CD4-positive, alpha-beta T cell (primary cell): ENCODE data around the gene INPP5D. TPM values are rescaled to one million over a fixed set of nuclear protein-coding genes. Genes with fewer than 3 reads are reported as not detected.

ENCODE experiments used
- ATAC-seq: fragments of 200-7000 bp; cut with Tn5 transposase; one replicate; pipeline ENCODE4 v1.10.0; 2022; ENCODE audit warnings: mild to moderate bottlenecking; ENCODE audit not compliant: poor library complexity
- CTCF ChIA-PET: fragments of 350-600 bp; sonication (Branson Sonifier 250); formaldehyde crosslinking; loops from one replicate; lab custom pipeline; 2021; ENCODE audit warnings: antibody characterized with exemption, inconsistent platforms; lab: Charles Lee
- POLR2A ChIA-PET: fragments of 350-600 bp; sonication (Branson Sonifier 250); formaldehyde crosslinking; loops from one replicate; lab custom pipeline; 2021; ENCODE audit warnings: antibody characterized with exemption, inconsistent platforms; lab: Charles Lee
- DNase-seq, 14 experiments: peaks; one replicate each; pipeline ENCODE4 v3.0.0-alpha.2; 2013 to 2020; ENCODE audit warnings: mixed read lengths in 2 of 14
- H3K27ac ChIP-seq, 2 donors: one replicate each; pipeline versions ENCODE4 v1.5.1 to v1.7.0; 2013; ENCODE audit warnings: low read length in 2 of 2, low read depth in 1 of 2, mild to moderate bottlenecking in 1 of 2
- H3K27me3 ChIP-seq, 2 experiments: 1 replicate in 1 of 2; 2 replicates in 1 of 2; pipeline versions ENCODE4 v1.6.1 to v1.7.0; 2013; ENCODE audit warnings: low read length in 2 of 2, control low read depth in 1 of 2, mild to moderate bottlenecking in 1 of 2, moderate library complexity in 1 of 2; ENCODE audit not compliant: insufficient read depth in 2 of 2, control insufficient read depth in 1 of 2
- H3K36me3 ChIP-seq: one replicate; pipeline ENCODE4 v1.6.1; 2013; ENCODE audit warnings: low read length, control low read depth; ENCODE audit not compliant: insufficient read depth
- H3K4me1 ChIP-seq: one replicate; pipeline ENCODE4 v1.6.1; 2013; ENCODE audit warnings: low read length, control low read depth; ENCODE audit not compliant: insufficient read depth
- H3K4me3 ChIP-seq: one replicate; pipeline ENCODE4 v1.5.1; 2013; ENCODE audit warnings: mild to moderate bottlenecking, low read length, moderate library complexity
- H3K9me3 ChIP-seq, 2 experiments: 1 replicate in 1 of 2; 2 replicates in 1 of 2; pipeline versions ENCODE4 v1.6.1 to v1.7.0; 2013; ENCODE audit warnings: low read length in 2 of 2, mild to moderate bottlenecking in 2 of 2, control low read depth in 1 of 2, moderate library complexity in 1 of 2; ENCODE audit not compliant: control insufficient read depth in 1 of 2, insufficient read depth in 1 of 2
- H3K27ac Mint-ChIP-seq: one replicate; pipeline ENCODE4 v1.8.0; 2020; ENCODE audit warnings: mixed read lengths
- H3K27me3 Mint-ChIP-seq: one replicate; pipeline ENCODE4 v1.8.0; 2021; ENCODE audit warnings: mixed read lengths
- H3K36me3 Mint-ChIP-seq: one replicate; pipeline ENCODE4 v1.8.0; 2021; ENCODE audit warnings: low read depth, mixed read lengths
- H3K4me1 Mint-ChIP-seq: one replicate; pipeline ENCODE4 v1.8.0; 2021; ENCODE audit warnings: low read depth, mixed read lengths
- H3K4me3 Mint-ChIP-seq: one replicate; pipeline ENCODE4 v1.8.0; 2020; ENCODE audit warnings: mild to moderate bottlenecking, mixed read lengths
- H3K9me3 Mint-ChIP-seq: one replicate; pipeline ENCODE4 v1.8.0; 2020; ENCODE audit warnings: mixed read lengths
- CTCF ChIP-seq: fragments of 200-600 bp; IDR thresholded peaks from one replicate; pipeline ENCODE4 v1.8.0; 2022; ENCODE audit warnings: antibody characterized with exemption, mild to moderate bottlenecking
- intact Hi-C, 2 experiments: fragments of 100-400 bp; cut with DNase I in 1 of 2; cut with micrococcal nuclease in 1 of 2; formaldehyde crosslinking; loops; one replicate each; pipeline versions ENCODE4 v1.15.1 to v1.9.0; 2023 to 2025; cut with DNase I, micrococcal nuclease
- total RNA-seq, 174 experiments: library from RNA in 2 of 174; stranded (reverse) in 2 of 174; gene quantifications; one replicate each; pipeline ENCODE4 v1.2.3 and lab custom pipeline; 2021 to 2026

Gene INPP5D
- total RNA-seq, 2 experiments from 2014 or later: 141 to 154 TPM

- CTCF ChIA-PET: interaction anchor here (2.2 kb wide), 1 partner anchor 24 kb away, joined by 4 read pairs; no protein-coding TSS in a partner anchor
- Mint-ChIP-seq H3K4me1 (peaks cover 83% of the 10 kb centered on the region), H3K9me3 (no peaks in the 10 kb centered on the region), H3K27me3 (no peaks in the 10 kb centered on the region), H3K27ac (peak overlapping the region; percentile 85), H3K4me3 (peak overlapping the region; percentile 62), H3K36me3 (peaks cover 86% of the 10 kb centered on the region)
- POLR2A ChIA-PET: interaction anchor here (1.9 kb wide), 1 partner anchor 10 kb away, joined by 7 read pairs; no protein-coding TSS in a partner anchor
- TF ChIP-seq CTCF: no peak
- no peaks in the 10 kb centered on the region for H3K9me3 ChIP-seq
- no peak overlapping the region for H3K4me3 ChIP-seq
- H3K27me3 ChIP-seq: no peaks in the 10 kb centered on the region
- H3K36me3 ChIP-seq: peaks cover 39% of the 10 kb centered on the region
- peak overlapping the region in 1 of 2 donors; percentile 32 for H3K27ac ChIP-seq
- DNase-seq (no peak), ATAC-seq (no peak)
- peaks cover 81% of the 10 kb centered on the region for H3K4me1 ChIP-seq
- intact Hi-C loops: loop anchor here in 1 of 2 experiments (5.0 kb wide), 1 partner anchor 33 kb away; no protein-coding TSS in a partner anchor
Measured at GRCh38 chr2:233085839-233086150, 25.7 kb downstream of the INPP5D start.

- intact Hi-C loops: loop anchor here in 1 of 2 experiments (5.0 kb wide), 1 partner anchor 35 kb away; no protein-coding TSS in a partner anchor
- Mint-ChIP-seq H3K9me3 (no peaks in the 10 kb centered on the region), H3K4me3 (no peak overlapping the region), H3K27me3 (no peaks in the 10 kb centered on the region), H3K4me1 (peaks cover 83% of the 10 kb centered on the region), H3K36me3 (peaks cover 90% of the 10 kb centered on the region), H3K27ac (peak overlapping the region; percentile 85)
- Histone ChIP-seq H3K27me3 (no peaks in the 10 kb centered on the region), H3K4me3 (no peak overlapping the region), H3K27ac (no peak overlapping the region), H3K36me3 (peaks cover 52% of the 10 kb centered on the region), H3K9me3 (no peaks in the 10 kb centered on the region), H3K4me1 (peaks cover 81% of the 10 kb centered on the region)
- DNase-seq: no peak
- TF ChIP-seq CTCF: no peak
- CTCF ChIA-PET: interaction anchor here (2.2 kb wide), 1 partner anchor 26 kb away, joined by 4 read pairs; no protein-coding TSS in a partner anchor
- POLR2A ChIA-PET: interaction anchor here (1.4 kb wide), 1 partner anchor 9 kb away, joined by 7 read pairs; no protein-coding TSS in a partner anchor
- ATAC-seq: no peak
Measured at GRCh38 chr2:233087713-233088112, 27.6 kb downstream of the INPP5D start.

DNA sequence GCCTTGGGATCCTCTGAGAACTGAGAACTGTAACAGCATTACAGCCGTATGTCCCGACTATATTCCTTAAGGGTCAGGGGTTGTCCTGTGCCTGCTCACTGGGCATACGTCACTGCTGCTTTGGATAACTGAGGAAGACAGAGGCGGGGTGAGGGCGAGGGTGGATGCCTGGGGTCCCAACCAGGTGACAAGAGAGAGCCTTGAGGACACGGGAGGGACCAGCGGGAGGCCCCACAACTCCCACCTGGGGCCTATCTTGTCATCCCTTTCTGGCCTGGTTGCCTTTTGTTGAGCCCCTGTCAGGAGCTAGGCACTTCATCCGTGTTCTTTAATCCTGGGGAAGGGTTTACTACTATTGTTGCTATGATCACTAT is 28.8 kb downstream of the INPP5D start:
- intact Hi-C loops: loop anchor here in 1 of 2 experiments (5.0 kb wide), 1 partner anchor 37 kb away; no protein-coding TSS in a partner anchor
- no peak for TF ChIP-seq CTCF
- no peak overlapping the region for H3K4me3 ChIP-seq
- DNase-seq (no peak), ATAC-seq (no peak)
- no peaks in the 10 kb centered on the region for H3K27me3 ChIP-seq
- ChIA-PET POLR2A (no interaction called here), CTCF (interaction anchor here (1.0 to 1.2 kb wide), 2 partner anchors 13 to 29 kb away, joined by 3 to 4 read pairs; partner anchors contain the start of gene INPP5D)
- H3K9me3 ChIP-seq: no peaks in the 10 kb centered on the region
- Mint-ChIP-seq H3K4me1 (peaks cover 81% of the 10 kb centered on the region), H3K36me3 (peaks cover 88% of the 10 kb centered on the region), H3K27ac (peak overlapping the region; percentile 30), H3K27me3 (no peaks in the 10 kb centered on the region), H3K9me3 (no peaks in the 10 kb centered on the region), H3K4me3 (no peak overlapping the region)
- H3K4me1 ChIP-seq: peaks cover 74% of the 10 kb centered on the region
- no peak overlapping the region for H3K27ac ChIP-seq
- H3K36me3 ChIP-seq: peaks cover 46% of the 10 kb centered on the region
